Keratinocyte (primary cell): ENCODE data around the gene KIF5A. TPM values are rescaled to one million over a fixed set of nuclear protein-coding genes. Genes with fewer than 3 reads are reported as not detected.

Experiments
- DNase-seq: peaks from one replicate; pipeline ENCODE4 v3.0.0-alpha.2; 2011; ENCODE audit warnings: low read depth, missing footprints, low spot score
- FAIRE-seq: peaks from 2 replicates; lab custom pipeline; 2011; peaks lifted over from hg19 to GRCh38; lab: Jason Lieb, UNC
- H2AFZ ChIP-seq: 2 replicates; pipeline ENCODE4 v1.6.0; 2012; ENCODE audit warnings: low read length, control low read depth, inconsistent platforms; ENCODE audit not compliant: control insufficient read depth
- H3K27ac ChIP-seq: 2 replicates; pipeline ENCODE4 v1.5.1; 2011; ENCODE audit warnings: low read length; ENCODE audit not compliant: control insufficient read depth, insufficient read depth
- H3K27me3 ChIP-seq: 3 replicates; pipeline ENCODE4 v1.6.0; 2011; ENCODE audit warnings: low read length; ENCODE audit not compliant: control insufficient read depth, insufficient read depth; ENCODE audit errors: extremely low read depth
- H3K36me3 ChIP-seq, 2 experiments: 2 replicates in 1 of 2; 3 replicates in 1 of 2; pipeline ENCODE4 v1.5.1; 2011; ENCODE audit warnings: low read length in 2 of 2, mild to moderate bottlenecking in 1 of 2; ENCODE audit not compliant: control insufficient read depth in 2 of 2, insufficient read depth in 2 of 2; ENCODE audit errors: extremely low read depth in 1 of 2
- H3K4me1 ChIP-seq: 3 replicates; pipeline ENCODE4 v1.5.1; 2011; ENCODE audit warnings: low read length; ENCODE audit not compliant: control insufficient read depth, insufficient read depth; ENCODE audit errors: extremely low read depth
- H3K4me2 ChIP-seq: 3 replicates; pipeline ENCODE4 v1.6.0; 2011; ENCODE audit warnings: low read depth, low read length; ENCODE audit not compliant: control insufficient read depth, insufficient read depth; ENCODE audit errors: extremely low read depth
- H3K4me3 ChIP-seq, 3 experiments: fragments of 200-600 bp in 1 of 3; sonication (generic) in 1 of 3; 2 replicates in 2 of 3; 3 replicates in 1 of 3; pipeline ENCODE4 v1.5.1; 2011 to 2016; ENCODE audit warnings: low read length in 3 of 3, mild to moderate bottlenecking in 3 of 3, control low read depth in 2 of 3, inconsistent platforms in 1 of 3, low read depth in 1 of 3, mixed read lengths in 1 of 3, mixed run types in 1 of 3, moderate library complexity in 1 of 3; ENCODE audit not compliant: control insufficient read depth in 2 of 3, insufficient read depth in 2 of 3; ENCODE audit errors: extremely low read depth in 1 of 3
- H3K79me2 ChIP-seq: 2 replicates; pipeline ENCODE4 v1.6.0; 2012; ENCODE audit warnings: low read length; ENCODE audit not compliant: control insufficient read depth, insufficient read depth
- H3K9ac ChIP-seq: 3 replicates; pipeline ENCODE4 v1.6.0; 2011; ENCODE audit warnings: low read length; ENCODE audit not compliant: control insufficient read depth, insufficient read depth; ENCODE audit errors: extremely low read depth
- H3K9me1 ChIP-seq: 3 replicates; pipeline ENCODE4 v1.6.0; 2011; ENCODE audit warnings: low read length; ENCODE audit not compliant: control insufficient read depth, insufficient read depth; ENCODE audit errors: extremely low read depth
- H3K9me3 ChIP-seq: 2 replicates; pipeline ENCODE4 v1.5.1; 2012; ENCODE audit warnings: low read depth, low read length; ENCODE audit not compliant: control insufficient read depth
- H4K20me1 ChIP-seq: 3 replicates; pipeline ENCODE4 v1.6.0; 2011; ENCODE audit warnings: low read length; ENCODE audit not compliant: control insufficient read depth, insufficient read depth; ENCODE audit errors: extremely low read depth
- CTCF ChIP-seq, 3 experiments: IDR thresholded peaks in 1 of 3; conservative IDR thresholded peaks in 1 of 3; optimal IDR thresholded peaks in 1 of 3; 2 replicates in 2 of 3; 3 replicates in 1 of 3; pipeline versions ENCODE3 to v1.5.1; 2011; ENCODE audit warnings: low read length in 3 of 3, mild to moderate bottlenecking in 3 of 3, moderate library complexity in 2 of 3, control low read depth in 1 of 3, inconsistent platforms in 1 of 3; ENCODE audit not compliant: insufficient read depth in 2 of 3; ENCODE audit errors: extremely low read depth in 1 of 3
- EZH2 ChIP-seq: IDR thresholded peaks from one replicate; pipeline ENCODE4 v1.6.1; 2012; ENCODE audit warnings: inconsistent platforms, mild to moderate bottlenecking, low read length, moderate library complexity
- dilution Hi-C: fragments of 300-500 bp; cut with MboI; formaldehyde crosslinking; loops from one replicate; pipeline ENCODE4 v1.7.0; 2020; ENCODE audit warnings: low sequenced_read_pairs; ENCODE audit not compliant: extremely low pct_ligation_motif_present
- polyA plus RNA-seq, 5 experiments: library from polyadenylated mRNA; depleted of rRNA in 3 of 5; stranded (reverse) in 3 of 5; stranded (forward) in 1 of 5; unstranded in 1 of 5; fragments of >200 nt; gene quantifications; 1 replicate in 1 of 5; 2 replicates in 3 of 5; 3 replicates in 1 of 5; pipeline versions ENCODE4 v1.2.1 to v1.2.3, GENCODE V29; 2011 to 2012; ENCODE audit warnings: missing spikeins in 2 of 5, low read depth in 1 of 5, low replicate concordance in 1 of 5

Gene KIF5A
- polyA plus RNA-seq, 1 donor (not counting 4 experiments of a cell fraction or from before 2014, with no cell fraction given), result 0.05 TPM

DNA sequence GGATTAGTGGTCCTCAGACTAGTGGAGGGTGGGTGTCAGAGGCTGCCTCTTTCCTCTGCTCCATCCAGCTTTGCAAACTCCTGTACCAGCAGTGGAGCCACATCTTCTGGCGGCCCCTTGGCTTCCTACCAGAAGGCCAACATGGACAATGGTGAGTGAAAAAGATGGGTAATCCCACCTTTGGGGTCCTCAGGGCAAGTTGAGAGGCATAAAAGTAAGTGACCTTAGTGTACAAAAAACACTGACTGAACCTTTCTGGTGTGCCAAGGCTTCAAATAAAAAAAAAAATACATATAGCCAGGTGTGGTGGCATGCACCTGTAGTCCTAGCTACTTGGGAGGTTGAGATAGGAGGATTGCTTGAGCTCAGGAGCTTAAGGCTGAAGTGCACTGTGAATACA is 32.0 kb downstream of the KIF5A start:
- Histone ChIP-seq H3K4me2 (no peak overlapping the region), H3K27me3 (peaks cover 7% of the 10 kb centered on the region), H3K36me3 (no peaks in the 10 kb centered on the region), H3K4me1 (no peaks in the 10 kb centered on the region), H2AFZ (no peak overlapping the region), H3K79me2 (no peaks in the 10 kb centered on the region), H3K9me1 (no peaks in the 10 kb centered on the region), H3K27ac (no peak overlapping the region), H3K4me3 (no peak overlapping the region), H3K9me3 (no peaks in the 10 kb centered on the region), H4K20me1 (no peaks in the 10 kb centered on the region), H3K9ac (no peak overlapping the region)
- dilution Hi-C loops, result loop anchor here (25.0 kb wide), 1 partner anchor 155 kb away; the partner anchor contains the start of genes AGAP2 and TSPAN31
- TF ChIP-seq EZH2 (no peak), CTCF (optimal IDR thresholded peaks at IDR 0.05 in 1 of 3, IDR thresholded peaks at IDR 0.05 in 1 of 3, conservative IDR thresholded peaks at IDR 0.05 in 1 of 3; ENCODE audit: extremely low read depth in 1 of 3, insufficient read depth in 2 of 3, low read length in 3 of 3) (no peak)
- FAIRE-seq, result no peak
- DNase-seq, result no peak

- no peak overlapping the region for H3K4me2 ChIP-seq
- no peak overlapping the region for H3K4me3 ChIP-seq
- dilution Hi-C loops, result loop anchor here (25.0 kb wide), 1 partner anchor 155 kb away; the partner anchor contains the start of genes AGAP2 and TSPAN31
- H3K36me3 ChIP-seq, result no peaks in the 10 kb centered on the region
- TF ChIP-seq CTCF (optimal IDR thresholded peaks at IDR 0.05 in 1 of 3, IDR thresholded peaks at IDR 0.05 in 1 of 3, conservative IDR thresholded peaks at IDR 0.05 in 1 of 3; ENCODE audit: extremely low read depth in 1 of 3, insufficient read depth in 2 of 3, low read length in 3 of 3) (no peak), EZH2 (no peak)
- H3K9ac ChIP-seq, result no peak overlapping the region
- H4K20me1 ChIP-seq, result no peaks in the 10 kb centered on the region
- FAIRE-seq (no peak), DNase-seq (no peak)
- H2AFZ ChIP-seq, result no peak overlapping the region
- H3K79me2 ChIP-seq, result no peaks in the 10 kb centered on the region
- no peaks in the 10 kb centered on the region for H3K4me1 ChIP-seq
- no peaks in the 10 kb centered on the region for H3K9me3 ChIP-seq
- H3K9me1 ChIP-seq, result no peaks in the 10 kb centered on the region
- H3K27me3 ChIP-seq, result peaks cover 12% of the 10 kb centered on the region
- no peak overlapping the region for H3K27ac ChIP-seq
Measured at GRCh38 chr12:57582440-57582839, 32.6 kb downstream of the KIF5A start.
